K562 (cell line): ENCODE measurements around the gene TMEM164. TPM values are rescaled to one million over a fixed set of nuclear protein-coding genes. Genes with fewer than 3 reads are reported as not detected.

Experiments used
- ATAC-seq: fragments of 200-7000 bp; cut with Tn5 transposase; 3 replicates; pipeline ENCODE4 v1.9.1; 2020; ENCODE audit warnings: moderate library complexity
- BruUV-seq: library from RNA; stranded (reverse); fragments of 400-500 nt; replicated peaks from 2 replicates; lab custom pipeline; 2021; lab: Mats Ljungman, UMichigan
- CTCF ChIA-PET: fragments of 300-600 bp; formaldehyde crosslinking; extraction: SDS; loops from one replicate; lab custom pipeline; 2021; ENCODE audit warnings: low intra/inter-chr PET ratio; lab: Yijun Ruan, JAX
- POLR2A ChIA-PET: fragments of 300-600, 350-650 bp; sonication (Branson Sonifier 250); formaldehyde crosslinking; extraction: SDS; loops from one replicate; lab custom pipeline; 2021; ENCODE audit warnings: antibody characterized with exemption, inconsistent platforms; lab: Yijun Ruan, JAX
- DNase-seq, 4 experiments: peaks; one replicate each; pipeline versions ENCODE4 v3.0.0 to v3.0.0-alpha.2; 2011 to 2018; ENCODE audit warnings: low spot score in 3 of 4, mixed read lengths in 3 of 4; ENCODE audit errors: extremely low read depth in 1 of 4
- FAIRE-seq: peaks from 2 replicates; lab custom pipeline; 2011; peaks lifted over from hg19 to GRCh38; lab: Jason Lieb, UNC
- H2AFZ ChIP-seq: 2 replicates; pipeline ENCODE4 v1.6.0; 2011; ENCODE audit warnings: low read depth, low read length, control low read depth, inconsistent platforms
- H3K27ac ChIP-seq: fragments of 200-600 bp; 3 replicates; pipeline ENCODE4 v1.8.0; 2011; ENCODE audit warnings: low read depth, mild to moderate bottlenecking, control low read depth, inconsistent platforms, low read length, moderate library complexity, mixed read lengths; ENCODE audit errors: extremely low read depth
- H3K27me3 ChIP-seq, 2 experiments: fragments of 300-600 bp in 1 of 2; 2 replicates in 1 of 2; 3 replicates in 1 of 2; pipeline versions ENCODE4 v1.6.0 to v1.8.0; 2011; ENCODE audit warnings: inconsistent platforms in 2 of 2, low read length in 2 of 2, mild to moderate bottlenecking in 1 of 2, mixed read lengths in 1 of 2, moderate library complexity in 1 of 2; ENCODE audit not compliant: control insufficient read depth in 2 of 2, insufficient read depth in 2 of 2
- H3K36me3 ChIP-seq: fragments of 300-600 bp; 3 replicates; pipeline ENCODE4 v1.8.0; 2011; ENCODE audit warnings: mild to moderate bottlenecking, low read length, inconsistent platforms; ENCODE audit not compliant: control insufficient read depth, insufficient read depth
- H3K4me1 ChIP-seq, 2 experiments: fragments of 200-600 bp in 1 of 2; replicated peaks in 1 of 2; 2 replicates in 1 of 2; 3 replicates in 1 of 2; pipeline versions ENCODE4 v1.5.1 to v1.8.0; 2011; ENCODE audit warnings: inconsistent platforms in 2 of 2, low read length in 2 of 2, mild to moderate bottlenecking in 1 of 2, mixed read lengths in 1 of 2, moderate library complexity in 1 of 2; ENCODE audit not compliant: control insufficient read depth in 2 of 2, insufficient read depth in 2 of 2
- H3K4me2 ChIP-seq: 2 replicates; pipeline ENCODE4 v1.6.1; 2011; ENCODE audit warnings: low read length, control low read depth, inconsistent platforms, mixed read lengths; ENCODE audit not compliant: insufficient read depth
- H3K4me3 ChIP-seq: fragments of 200-600 bp; sonication (generic), shearing (Covaris generic); 2 replicates; pipeline ENCODE4 v1.5.1; 2016; ENCODE audit warnings: control low read depth, inconsistent platforms
- H3K79me2 ChIP-seq: fragments of 200-600 bp; 3 replicates; pipeline ENCODE4 v1.8.0; 2011; ENCODE audit warnings: low read length, inconsistent platforms; ENCODE audit not compliant: control insufficient read depth, insufficient read depth
- H3K9ac ChIP-seq, 2 experiments: 2 replicates each; pipeline versions ENCODE4 v1.6.0 to v1.6.1; 2011; ENCODE audit warnings: low read depth in 2 of 2, low read length in 2 of 2, control low read depth in 1 of 2, inconsistent platforms in 1 of 2, mild to moderate bottlenecking in 1 of 2, mixed read lengths in 1 of 2; ENCODE audit not compliant: insufficient read depth in 1 of 2
- H3K9me1 ChIP-seq: one replicate; pipeline ENCODE4 v1.6.0; 2011; ENCODE audit warnings: inconsistent platforms, mild to moderate bottlenecking, low read length, moderate library complexity; ENCODE audit not compliant: control insufficient read depth, insufficient read depth
- H3K9me3 ChIP-seq: replicated peaks from 2 replicates; pipeline ENCODE4 v1.5.1; 2011; ENCODE audit warnings: low read depth, low read length, inconsistent platforms; ENCODE audit not compliant: control insufficient read depth, insufficient read depth
- H4K20me1 ChIP-seq: replicated peaks from 2 replicates; pipeline ENCODE4 v1.6.1; 2011; ENCODE audit warnings: low read length, inconsistent platforms, mixed read lengths; ENCODE audit not compliant: control insufficient read depth, insufficient read depth
- IRF2 ChIP-seq: sonication (generic); formaldehyde crosslinking; IDR thresholded peaks from 2 replicates; pipeline ENCODE4 v1.8.1; 2022; ENCODE audit warnings: mild to moderate bottlenecking, missing genetic modification reagents
- NFIX ChIP-seq: fragments of 250-450 bp; sonication (Bioruptor Pico); IDR thresholded peaks from 2 replicates; pipeline ENCODE4 v1.4.0; 2020; ENCODE audit warnings: low read depth, mild to moderate bottlenecking, moderate library complexity
- PCBP1 ChIP-seq: fragments of 200-400 bp; formaldehyde crosslinking; IDR thresholded peaks from 2 replicates; pipeline ENCODE4 v1.6.1; 2018; ENCODE audit warnings: mild to moderate bottlenecking, low read depth, low read length; ENCODE audit not compliant: poor library complexity, severe bottlenecking
- POLR3A ChIP-seq: IDR thresholded peaks from 2 replicates; pipeline ENCODE4 v1.6.1; 2011; ENCODE audit warnings: borderline replicate concordance, mild to moderate bottlenecking, moderate library complexity; ENCODE audit not compliant: insufficient read length, insufficient read depth; ENCODE audit errors: extremely low read depth
- RBM22 ChIP-seq: fragments of 200-400 bp; formaldehyde crosslinking; IDR thresholded peaks from 2 replicates; pipeline ENCODE4 v1.6.1; 2018; ENCODE audit warnings: low read length, low read depth; ENCODE audit not compliant: poor library complexity, severe bottlenecking
- RFX1 ChIP-seq: fragments of 450-650 bp; IDR thresholded peaks from 2 replicates; pipeline ENCODE4 v1.6.1; 2016; ENCODE audit warnings: mild to moderate bottlenecking, moderate library complexity
- ZNF124 ChIP-seq: sonication (generic); formaldehyde crosslinking; IDR thresholded peaks from 2 replicates; pipeline ENCODE4 v1.8.1; 2022; ENCODE audit warnings: missing genetic modification reagents
- ZNF133 ChIP-seq: fragments of 250-450 bp; sonication (Bioruptor Pico); IDR thresholded peaks from 2 replicates; pipeline ENCODE4 v1.4.0; 2020; ENCODE audit warnings: mild to moderate bottlenecking
- in situ Hi-C: fragments of 300-500 bp; cut with MboI; formaldehyde crosslinking; loops from 4 replicates; pipeline ENCODE4 v1.15.0; 2018; ENCODE audit warnings: inconsistent platforms, mixed read lengths
- intact Hi-C: fragments of 100-400 bp; cut with micrococcal nuclease; formaldehyde crosslinking; loops from 2 replicates; pipeline ENCODE4 v1.14.2; 2022
- polyA plus RNA-seq, 8 experiments: library from polyadenylated mRNA; depleted of rRNA in 4 of 8; stranded (reverse) in 5 of 8; unstranded in 3 of 8; fragments of >200 nt; fragmentation: Nextera tagmentation in 2 of 8; fragmentation: Illumina TruSeq in 1 of 8; extraction: Ambion mirVana in 2 of 8; extraction: Trizol in 1 of 8; gene quantifications; 2 replicates each; pipeline versions ENCODE4 v1.2.1 to v1.2.3, GENCODE V29; 2011 to 2014; ENCODE audit warnings: inconsistent platforms in 1 of 8, missing spikeins in 1 of 8
- total RNA-seq, 7 experiments: library from RNA; depleted of rRNA in 6 of 7; stranded (reverse); fragments of >200 nt in 6 of 7; fragmentation: Illumina TruSeq in 2 of 7; extraction: Trizol in 2 of 7; gene quantifications; 2 replicates each; pipeline versions ENCODE4 v1.2.1 to v1.2.3, GENCODE V29; 2011 to 2021; ENCODE audit warnings: low replicate concordance in 1 of 7
- TF ChIP-seq, protein P1 (sequence below): fragments of 450-650 bp; IDR thresholded peaks from one replicate; pipeline ENCODE4 v1.6.1; 2018; ENCODE audit warnings: mild to moderate bottlenecking, moderate library complexity; ENCODE audit not compliant: partially characterized antibody
- TF ChIP-seq, protein P2 (sequence below): fragments of 250-450 bp; sonication (Bioruptor Pico); IDR thresholded peaks from 2 replicates; pipeline ENCODE4 v1.4.0; 2020; ENCODE audit warnings: borderline replicate concordance
- TF ChIP-seq, protein P3 (sequence below), 2 experiments: fragments of 450-650 bp in 1 of 2; IDR thresholded peaks; 2 replicates each; pipeline ENCODE4 v1.6.1; 2011 to 2017; ENCODE audit warnings: low read depth in 2 of 2, antibody characterized with exemption in 1 of 2, borderline replicate concordance in 1 of 2, low read length in 1 of 2, mild to moderate bottlenecking in 1 of 2, mixed read lengths in 1 of 2; ENCODE audit not compliant: control insufficient read depth in 1 of 2
- TF ChIP-seq, protein P4 (sequence below): fragments of 250-450 bp; sonication (Bioruptor Pico); IDR thresholded peaks from 2 replicates; pipeline ENCODE4 v1.5.0; 2021
- TF ChIP-seq, protein P5 (sequence below): fragments of 200-800 bp; sonication (Bioruptor generic); IDR thresholded peaks from 2 replicates; pipeline ENCODE4 v1.6.1; 2017; ENCODE audit warnings: missing genetic modification characterization, missing compliant biosample characterization

The TMEM164 gene
- total and polyA plus RNA-seq, 9 of the 15 experiments (the other 6 are each of a cell fraction or from before 2014, with no cell fraction given): 2.4 to 57.3 (median 23.1) TPM

DNA sequence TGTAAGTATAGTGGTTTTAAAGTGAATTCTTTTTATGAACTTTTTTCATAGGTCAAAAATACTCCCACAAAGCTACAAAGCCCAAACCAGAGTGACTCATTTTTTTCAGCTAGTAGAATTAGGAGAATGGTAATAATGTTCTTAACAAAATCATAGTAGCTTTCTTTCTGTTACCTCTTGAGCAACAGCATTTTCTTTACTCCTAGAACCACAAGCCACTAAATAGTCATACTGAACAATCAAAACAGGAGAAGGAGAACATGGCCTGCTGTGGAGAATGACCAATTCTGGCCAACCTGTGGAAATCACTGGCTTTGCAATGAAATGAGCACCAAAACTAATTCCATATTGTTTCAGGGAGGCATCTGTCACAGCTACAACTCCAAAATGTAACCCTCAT, 202.1 kb downstream of the TMEM164 start:
- CTCF ChIA-PET: no interaction called here
- no peak for TF ChIP-seq POLR3A
- TF ChIP-seq RBM22: no peak
- TF ChIP-seq, protein P1, sequence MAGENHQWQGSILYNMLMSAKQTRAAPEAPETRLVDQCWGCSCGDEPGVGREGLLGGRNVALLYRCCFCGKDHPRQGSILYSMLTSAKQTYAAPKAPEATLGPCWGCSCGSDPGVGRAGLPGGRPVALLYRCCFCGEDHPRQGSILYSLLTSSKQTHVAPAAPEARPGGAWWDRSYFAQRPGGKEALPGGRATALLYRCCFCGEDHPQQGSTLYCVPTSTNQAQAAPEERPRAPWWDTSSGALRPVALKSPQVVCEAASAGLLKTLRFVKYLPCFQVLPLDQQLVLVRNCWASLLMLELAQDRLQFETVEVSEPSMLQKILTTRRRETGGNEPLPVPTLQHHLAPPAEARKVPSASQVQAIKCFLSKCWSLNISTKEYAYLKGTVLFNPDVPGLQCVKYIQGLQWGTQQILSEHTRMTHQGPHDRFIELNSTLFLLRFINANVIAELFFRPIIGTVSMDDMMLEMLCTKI: no peak
- TF ChIP-seq, protein P2, sequence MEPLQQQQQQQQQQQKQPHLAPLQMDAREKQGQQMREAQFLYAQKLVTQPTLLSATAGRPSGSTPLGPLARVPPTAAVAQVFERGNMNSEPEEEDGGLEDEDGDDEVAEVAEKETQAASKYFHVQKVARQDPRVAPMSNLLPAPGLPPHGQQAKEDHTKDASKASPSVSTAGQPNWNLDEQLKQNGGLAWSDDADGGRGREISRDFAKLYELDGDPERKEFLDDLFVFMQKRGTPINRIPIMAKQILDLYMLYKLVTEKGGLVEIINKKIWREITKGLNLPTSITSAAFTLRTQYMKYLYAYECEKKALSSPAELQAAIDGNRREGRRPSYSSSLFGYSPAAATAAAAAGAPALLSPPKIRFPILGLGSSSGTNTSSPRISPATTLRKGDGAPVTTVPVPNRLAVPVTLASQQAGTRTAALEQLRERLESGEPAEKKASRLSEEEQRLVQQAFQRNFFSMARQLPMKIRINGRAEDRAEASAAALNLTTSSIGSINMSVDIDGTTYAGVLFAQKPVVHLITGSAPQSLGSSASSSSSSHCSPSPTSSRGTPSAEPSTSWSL: no peak
- TF ChIP-seq, protein P3, sequence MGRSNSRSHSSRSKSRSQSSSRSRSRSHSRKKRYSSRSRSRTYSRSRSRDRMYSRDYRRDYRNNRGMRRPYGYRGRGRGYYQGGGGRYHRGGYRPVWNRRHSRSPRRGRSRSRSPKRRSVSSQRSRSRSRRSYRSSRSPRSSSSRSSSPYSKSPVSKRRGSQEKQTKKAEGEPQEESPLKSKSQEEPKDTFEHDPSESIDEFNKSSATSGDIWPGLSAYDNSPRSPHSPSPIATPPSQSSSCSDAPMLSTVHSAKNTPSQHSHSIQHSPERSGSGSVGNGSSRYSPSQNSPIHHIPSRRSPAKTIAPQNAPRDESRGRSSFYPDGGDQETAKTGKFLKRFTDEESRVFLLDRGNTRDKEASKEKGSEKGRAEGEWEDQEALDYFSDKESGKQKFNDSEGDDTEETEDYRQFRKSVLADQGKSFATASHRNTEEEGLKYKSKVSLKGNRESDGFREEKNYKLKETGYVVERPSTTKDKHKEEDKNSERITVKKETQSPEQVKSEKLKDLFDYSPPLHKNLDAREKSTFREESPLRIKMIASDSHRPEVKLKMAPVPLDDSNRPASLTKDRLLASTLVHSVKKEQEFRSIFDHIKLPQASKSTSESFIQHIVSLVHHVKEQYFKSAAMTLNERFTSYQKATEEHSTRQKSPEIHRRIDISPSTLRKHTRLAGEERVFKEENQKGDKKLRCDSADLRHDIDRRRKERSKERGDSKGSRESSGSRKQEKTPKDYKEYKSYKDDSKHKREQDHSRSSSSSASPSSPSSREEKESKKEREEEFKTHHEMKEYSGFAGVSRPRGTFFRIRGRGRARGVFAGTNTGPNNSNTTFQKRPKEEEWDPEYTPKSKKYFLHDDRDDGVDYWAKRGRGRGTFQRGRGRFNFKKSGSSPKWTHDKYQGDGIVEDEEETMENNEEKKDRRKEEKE (IDR thresholded peaks at IDR 0.05; ENCODE audit: borderline replicate concordance in 1 of 2, control insufficient read depth in 1 of 2, low read depth in 2 of 2, low read length in 1 of 2): no peak
- TF ChIP-seq ZNF133 (CRISPR knock-in tag): no peak
- no peak for TF ChIP-seq IRF2 (CRISPR knock-in tag)
- TF ChIP-seq NFIX (CRISPR knock-in tag): no peak
- no peak for TF ChIP-seq ZNF124
- no peak for TF ChIP-seq RFX1
- no peak for TF ChIP-seq PCBP1
- TF ChIP-seq, protein P4, sequence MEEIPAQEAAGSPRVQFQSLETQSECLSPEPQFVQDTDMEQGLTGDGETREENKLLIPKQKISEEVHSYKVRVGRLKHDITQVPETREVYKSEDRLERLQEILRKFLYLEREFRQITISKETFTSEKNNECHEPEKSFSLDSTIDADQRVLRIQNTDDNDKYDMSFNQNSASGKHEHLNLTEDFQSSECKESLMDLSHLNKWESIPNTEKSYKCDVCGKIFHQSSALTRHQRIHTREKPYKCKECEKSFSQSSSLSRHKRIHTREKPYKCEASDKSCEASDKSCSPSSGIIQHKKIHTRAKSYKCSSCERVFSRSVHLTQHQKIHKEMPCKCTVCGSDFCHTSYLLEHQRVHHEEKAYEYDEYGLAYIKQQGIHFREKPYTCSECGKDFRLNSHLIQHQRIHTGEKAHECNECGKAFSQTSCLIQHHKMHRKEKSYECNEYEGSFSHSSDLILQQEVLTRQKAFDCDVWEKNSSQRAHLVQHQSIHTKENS (CRISPR knock-in tag): no peak
- TF ChIP-seq, protein P5, sequence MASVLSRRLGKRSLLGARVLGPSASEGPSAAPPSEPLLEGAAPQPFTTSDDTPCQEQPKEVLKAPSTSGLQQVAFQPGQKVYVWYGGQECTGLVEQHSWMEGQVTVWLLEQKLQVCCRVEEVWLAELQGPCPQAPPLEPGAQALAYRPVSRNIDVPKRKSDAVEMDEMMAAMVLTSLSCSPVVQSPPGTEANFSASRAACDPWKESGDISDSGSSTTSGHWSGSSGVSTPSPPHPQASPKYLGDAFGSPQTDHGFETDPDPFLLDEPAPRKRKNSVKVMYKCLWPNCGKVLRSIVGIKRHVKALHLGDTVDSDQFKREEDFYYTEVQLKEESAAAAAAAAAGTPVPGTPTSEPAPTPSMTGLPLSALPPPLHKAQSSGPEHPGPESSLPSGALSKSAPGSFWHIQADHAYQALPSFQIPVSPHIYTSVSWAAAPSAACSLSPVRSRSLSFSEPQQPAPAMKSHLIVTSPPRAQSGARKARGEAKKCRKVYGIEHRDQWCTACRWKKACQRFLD (CRISPR knock-in tag): no peak

More for the DNA sequence above, 202.1 kb downstream of the TMEM164 start:
- H3K4me2 ChIP-seq: no peak overlapping the region
- H3K9me1 ChIP-seq: no peaks in the 10 kb centered on the region
- no TSS peak for BruUV-seq
- no peak for FAIRE-seq
- no peak overlapping the region for H3K4me3 ChIP-seq
- no peak overlapping the region for H3K27ac ChIP-seq
- H3K9ac ChIP-seq: no peak overlapping the region
- H3K79me2 ChIP-seq: no peaks in the 10 kb centered on the region
- H3K27me3 ChIP-seq: no peaks in the 10 kb centered on the region
- no peak overlapping the region for H2AFZ ChIP-seq
- no peak for ATAC-seq
- no peaks in the 10 kb centered on the region for H4K20me1 ChIP-seq
- in situ Hi-C loops (no loop called here), intact Hi-C loops (no loop called here)
- DNase-seq: no peak
- H3K4me1 ChIP-seq: peaks cover 0 to 11% of the 10 kb centered on the region in 2 experiments; a peak in 2 of 5 replicates
- H3K36me3 ChIP-seq: peaks cover 30% of the 10 kb centered on the region
- POLR2A ChIA-PET: no interaction called here
- no peaks in the 10 kb centered on the region for H3K9me3 ChIP-seq
